GM21381 (cell line): ENCODE measurements around the gene ST3GAL3.

Experiments used
- ATAC-seq: cut with Tn5 transposase; IDR thresholded peaks from one replicate; pipeline ENCODE4 v1.9.1; 2021; ENCODE audit warnings: mild to moderate bottlenecking, moderate library complexity; ENCODE audit not compliant: unreplicated experiment

Gene ST3GAL3

GRCh38 chr1:43873851-43874250, 166.5 kb downstream of the ST3GAL3 start:
- ATAC-seq: no peak

DNA sequence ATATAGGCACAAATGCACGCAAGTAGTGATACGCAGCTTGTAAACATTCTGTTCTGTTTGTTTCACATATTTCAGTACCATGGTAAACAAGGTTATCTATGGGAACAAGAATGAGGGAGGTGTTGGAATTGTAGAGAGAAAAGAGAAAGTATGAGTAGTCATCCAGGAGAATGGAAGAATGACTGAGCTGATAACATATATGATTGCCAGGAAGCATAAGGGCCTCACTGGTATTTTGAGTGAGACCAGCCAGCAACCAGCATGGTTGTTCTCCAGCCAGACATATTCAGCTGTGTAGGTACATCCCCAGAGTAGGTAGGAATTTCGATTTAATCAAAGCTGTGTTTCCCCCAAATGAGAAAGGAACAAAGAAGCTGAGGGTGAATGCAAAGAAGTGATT, 167.4 kb downstream of the ST3GAL3 start:
- no peak for ATAC-seq

- no peak for ATAC-seq
Measured at GRCh38 chr1:43875331-43875730, 168.0 kb downstream of the ST3GAL3 start.

DNA sequence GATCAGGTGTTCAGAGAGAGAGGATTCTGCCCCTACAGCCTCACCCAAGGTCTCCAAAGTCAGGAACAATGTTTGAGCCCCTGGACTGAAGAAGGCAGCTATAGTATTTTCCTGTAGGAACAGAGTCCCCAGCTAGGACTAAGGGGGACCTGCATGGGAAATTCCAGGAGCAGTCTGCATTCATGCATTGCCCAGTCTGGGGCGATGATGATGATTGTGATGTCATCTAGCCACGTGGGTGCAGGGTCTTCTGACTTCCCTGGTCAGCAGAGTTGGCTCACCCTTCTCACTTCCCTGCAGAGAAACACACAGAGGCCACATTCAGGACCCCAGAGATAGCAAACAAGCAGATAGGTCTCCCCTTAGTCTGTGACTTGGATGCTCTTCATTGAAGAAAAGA, 169.8 kb downstream of the ST3GAL3 start:
- ATAC-seq: no peak

DNA sequence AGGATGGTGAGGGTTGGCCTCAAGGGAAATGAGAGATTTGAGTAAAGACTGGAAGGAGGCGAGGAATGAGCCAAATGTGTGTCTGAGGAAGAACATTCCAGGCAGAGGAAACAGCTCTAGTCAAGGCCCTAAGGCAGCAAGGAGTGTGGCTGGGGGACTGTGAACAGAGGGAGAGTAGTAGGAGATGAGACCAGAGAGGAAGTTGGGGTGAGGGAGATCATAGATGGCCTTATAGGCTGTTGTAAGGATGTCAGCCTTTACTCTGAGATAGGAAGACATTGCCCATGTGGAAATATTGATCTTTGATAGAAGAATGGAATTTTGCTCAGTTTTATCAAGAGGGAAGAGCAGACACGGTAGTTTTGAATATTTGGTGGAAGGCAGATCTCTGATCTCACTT, 171.1 kb downstream of the ST3GAL3 start:
- no peak for ATAC-seq

GRCh38 chr1:43878854-43879253, 171.5 kb downstream of the ST3GAL3 start:
- ATAC-seq: no peak

GRCh38 chr1:43879414-43879813, 172.1 kb downstream of the ST3GAL3 start:
- no peak for ATAC-seq

- ATAC-seq: no peak
Measured at GRCh38 chr1:43879996-43880395, 172.7 kb downstream of the ST3GAL3 start.

- ATAC-seq: no peak
Measured at GRCh38 chr1:43880604-43881003, 173.3 kb downstream of the ST3GAL3 start.

DNA sequence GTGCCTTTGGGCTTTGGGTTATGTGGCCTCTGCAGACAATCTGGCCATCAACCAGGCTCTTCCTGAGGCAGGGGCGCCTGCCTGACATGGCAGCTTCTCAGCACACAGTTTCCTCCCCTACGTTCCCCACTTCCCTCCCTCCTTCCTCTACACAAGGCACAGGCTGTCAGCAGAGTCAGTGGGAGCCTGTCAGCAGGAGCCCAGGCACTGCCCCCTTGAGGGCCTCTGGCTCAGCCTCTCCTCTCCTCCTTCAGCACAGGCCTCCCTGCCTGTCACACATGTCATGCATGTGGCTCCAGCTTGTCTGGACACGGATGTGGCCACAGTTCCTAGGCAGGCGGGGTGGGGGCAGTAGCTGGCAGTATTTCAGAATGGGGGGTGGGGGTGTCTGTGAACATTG, 174.1 kb downstream of the ST3GAL3 start:
- ATAC-seq: no peak

- ATAC-seq: no peak
Measured at GRCh38 chr1:43882763-43883162, 175.4 kb downstream of the ST3GAL3 start.

- no peak for ATAC-seq
Measured at GRCh38 chr1:43883321-43883720, 176.0 kb downstream of the ST3GAL3 start.

- ATAC-seq: no peak
Measured at GRCh38 chr1:43885279-43885801, 178.0 kb downstream of the ST3GAL3 start.

DNA sequence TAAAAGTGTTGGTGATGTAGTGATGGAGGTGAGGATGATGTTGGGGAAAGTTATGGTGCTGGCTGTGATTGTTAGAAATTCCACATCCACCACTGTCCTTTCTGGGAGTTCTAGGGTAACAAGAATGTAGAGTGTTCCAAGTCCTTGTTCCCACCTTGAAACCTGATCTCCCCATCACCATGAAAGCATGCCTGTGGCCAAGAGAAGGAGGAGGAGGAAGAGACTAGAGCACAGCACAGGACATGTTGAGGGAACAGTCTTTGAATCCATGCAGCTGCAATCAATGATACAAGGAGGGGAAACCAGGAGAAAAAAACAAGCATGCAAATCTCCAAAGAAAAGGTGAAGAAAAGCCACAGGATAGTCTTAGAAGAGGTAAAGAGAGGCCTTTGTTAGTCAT, 180.4 kb downstream of the ST3GAL3 start:
- ATAC-seq: no peak

DNA sequence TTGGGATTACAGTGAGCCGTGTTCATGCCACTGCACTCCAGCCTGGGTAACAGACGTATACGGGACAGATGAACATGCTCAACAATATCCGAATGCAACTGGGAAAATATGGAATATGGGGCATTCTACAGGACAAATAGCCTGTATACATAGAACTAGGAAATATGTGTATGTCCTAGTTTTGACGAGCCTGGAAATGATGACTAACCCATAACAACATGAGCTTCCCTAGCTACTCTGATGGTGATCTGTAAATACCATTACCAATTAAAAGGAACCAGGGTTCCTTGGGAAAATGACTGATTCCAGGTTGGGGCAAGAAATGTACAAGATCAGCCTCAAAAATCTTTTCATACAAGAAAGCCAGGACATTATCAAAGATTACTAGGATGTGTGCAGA, 183.5 kb downstream of the ST3GAL3 start:
- no peak for ATAC-seq

DNA sequence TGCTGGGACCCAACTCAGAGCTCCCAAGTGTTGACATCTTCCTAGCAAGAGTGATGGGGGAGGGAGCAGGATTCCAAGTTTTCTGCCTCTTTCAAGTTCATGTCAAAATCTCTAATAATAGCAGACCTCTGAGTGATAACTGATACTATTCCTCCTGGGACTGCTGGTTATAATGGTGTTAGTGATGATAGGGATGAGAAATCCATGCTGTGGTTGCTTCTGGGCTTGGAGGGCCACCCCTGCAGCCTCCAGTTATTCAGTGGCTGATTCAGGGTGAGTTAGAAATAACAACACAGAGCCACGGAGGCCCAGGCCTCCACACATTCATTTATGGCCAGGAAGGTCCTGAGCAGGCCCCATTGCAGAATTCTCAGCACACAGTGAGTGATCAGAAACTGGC, 185.7 kb downstream of the ST3GAL3 start:
- no peak for ATAC-seq

GRCh38 chr1:43898981-43899380, 191.6 kb downstream of the ST3GAL3 start:
- ATAC-seq: no peak

GRCh38 chr1:43900386-43900785, 193.1 kb downstream of the ST3GAL3 start:
- ATAC-seq: no peak

- ATAC-seq: no peak
Measured at GRCh38 chr1:43901196-43901961, 194.0 kb downstream of the ST3GAL3 start.

DNA sequence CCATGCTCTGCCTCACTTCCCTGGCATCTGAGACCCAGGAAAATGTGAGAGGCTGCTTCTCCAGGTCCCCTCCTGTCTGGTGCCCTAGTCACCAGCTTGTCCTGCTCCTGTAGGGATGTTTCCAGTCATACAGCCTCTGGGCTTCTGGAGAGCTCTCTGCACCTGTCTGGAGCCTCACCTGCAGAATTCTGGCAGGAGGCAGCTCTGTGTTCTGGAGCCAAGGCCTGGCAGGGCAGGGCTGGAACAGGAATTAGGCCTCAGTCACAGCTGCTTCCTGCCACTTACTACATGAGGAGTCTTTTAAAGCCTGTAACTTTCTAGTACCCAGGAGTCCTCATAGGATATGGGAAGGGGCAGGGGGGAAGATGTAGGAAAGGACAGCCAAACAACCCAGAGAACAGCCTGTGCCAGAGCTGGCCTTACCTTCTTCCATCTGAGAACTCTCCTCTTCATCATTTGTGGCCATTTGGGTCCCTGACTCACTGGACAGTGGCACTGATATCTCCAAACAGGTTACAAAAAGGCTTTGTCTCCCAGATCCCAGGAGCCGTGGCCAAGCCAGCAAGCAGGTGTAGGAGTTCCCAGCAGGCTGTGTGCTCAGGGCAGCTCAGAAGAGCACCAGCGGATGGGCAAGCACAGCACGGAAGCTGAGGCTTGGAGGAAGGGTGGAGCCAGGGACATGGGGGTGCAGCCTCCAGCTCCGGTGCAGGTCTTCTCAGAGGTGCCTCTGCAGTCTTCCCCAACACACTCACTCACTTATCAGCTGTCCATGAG, 194.9 kb downstream of the ST3GAL3 start:
- no peak for ATAC-seq

DNA sequence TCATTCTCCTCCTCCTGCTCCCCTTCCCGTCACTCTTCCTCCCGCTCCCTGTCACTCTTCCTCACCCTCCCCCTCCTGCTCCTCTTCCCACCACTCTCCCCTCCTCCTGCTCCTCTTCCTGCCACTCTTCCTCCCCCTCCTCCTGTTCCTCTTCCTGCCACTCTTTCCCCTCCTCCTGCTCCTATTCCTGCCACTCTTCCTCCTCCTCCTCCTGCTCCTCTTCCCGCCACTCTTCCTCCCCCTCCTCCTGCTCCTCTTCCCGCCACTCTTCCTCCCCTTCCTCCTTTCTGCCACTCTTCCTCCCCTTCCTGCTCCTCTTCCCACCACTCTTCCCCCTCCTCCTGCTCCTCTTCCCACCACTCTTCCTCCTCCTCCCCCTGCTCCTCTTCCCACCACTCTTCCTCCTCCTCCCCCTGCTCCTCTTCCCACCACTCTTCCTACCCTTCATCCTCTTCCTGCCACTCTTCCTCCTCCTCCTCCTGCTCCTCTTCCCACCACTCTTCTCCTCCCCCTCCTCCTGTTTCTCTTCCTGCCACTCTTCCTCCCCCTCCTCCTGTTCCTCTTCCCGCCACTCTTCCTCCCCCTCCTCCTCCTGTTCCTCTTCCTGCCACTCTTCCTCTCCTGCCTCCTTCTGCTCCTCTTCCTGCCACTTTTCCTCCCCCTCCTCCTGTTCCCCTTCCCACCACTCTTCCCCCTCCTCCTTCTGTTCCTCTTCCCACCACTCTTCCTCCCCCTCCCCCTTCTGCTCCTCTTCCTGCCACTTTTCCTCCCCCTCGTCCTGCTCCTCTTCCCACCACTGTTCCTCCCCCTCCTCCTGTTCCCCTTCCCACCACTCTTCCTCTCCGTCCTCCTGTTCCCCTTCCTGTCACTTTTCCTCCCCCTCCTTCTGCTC, 197.6 kb downstream of the ST3GAL3 start:
- ATAC-seq: no peak
